ENCODE measurements around the gene CCDC158. TPM values are rescaled to one million over a fixed set of nuclear protein-coding genes. Genes with fewer than 3 reads are reported as not detected.

CCDC158 gene
- not detected for total RNA-seq (2013)
- polyA plus RNA-seq (not detected), polyA minus RNA-seq (not detected in 2 replicates), total RNA-seq (0 to 4.7 (median 0.11) reads per million in 11 experiments)

- Histone ChIP-seq H3K36me3 (replicated peaks in 1 of 2; ENCODE audit: control insufficient read depth in 1 of 2, insufficient read depth in 2 of 2, low read length in 2 of 2) (no peaks in the 10 kb centered on the region), H2AFZ (ENCODE audit: insufficient read depth, low read depth, low read length, poor library complexity, severe bottlenecking) (peak within 1 kb of the TSS; percentile 35), H3K9ac (ENCODE audit: insufficient read depth, low read length, poor library complexity, severe bottlenecking) (peak within 1 kb of the TSS; percentile 40), H3K79me2 (ENCODE audit: insufficient read depth, low read length) (no peaks in the 10 kb centered on the region), H3K27me3 (ENCODE audit: control insufficient read depth in 2 of 2, insufficient read depth in 2 of 2, low read length in 2 of 2) (peaks cover 10 to 27% of the 10 kb centered on the region in 2 donors), H3K4me2 (replicated peaks; ENCODE audit: extremely low read depth, low read length, poor library complexity, severe bottlenecking) (peak within 1 kb of the TSS; percentile 72), H4K20me1 (ENCODE audit: insufficient read depth, low read length) (no peaks in the 10 kb centered on the region), H3K4me3 (replicated peaks in 1 of 3; ENCODE audit: low read depth in 2 of 3, low read length in 3 of 3) (peak within 1 kb of the TSS in 1 of 3 experiments; percentile 53), H3K9me3 (replicated peaks in 1 of 2; ENCODE audit: control insufficient read depth in 1 of 2, insufficient read depth in 1 of 2, low read length in 2 of 2) (no peaks in the 10 kb centered on the region), H3K27ac (ENCODE audit: low read depth in 1 of 2, low read length in 2 of 2) (no peak within 1 kb of the TSS), H3K4me1 (ENCODE audit: control insufficient read depth in 1 of 2, insufficient read depth in 2 of 2, low read length in 2 of 2) (peaks cover 6 to 7% of the 10 kb centered on the region in 2 donors)
- no peak for DNase-seq
- Mint-ChIP-seq H3K36me3 (peaks cover 0 to 2% of the 10 kb centered on the region in 2 donors), H3K4me1 (peaks cover 12% of the 10 kb centered on the region), H3K4me3 (peak within 1 kb of the TSS; percentile 73 to 80), H3K27ac (peak within 1 kb of the TSS in 1 of 7 donors; percentile 41), H3K27me3 (ENCODE audit: low read depth in 3 of 3) (peaks cover 25 to 29% (median 29%) of the 10 kb centered on the region in 3 donors), H3K9me3 (peaks cover 5 to 34% (median 13%) of the 10 kb centered on the region in 7 donors)
- no peak for TF ChIP-seq CTCF (IDR thresholded peaks at IDR 0.05)
- 11% methylated on average over 64 of the region's 79 CpGs for WGBS (ENCODE audit: insufficient coverage)
- intact Hi-C loops (cut with micrococcal nuclease): no loop called here
Measured at GRCh38 chr4:76420762-76421581, at the start of gene CCDC158. Gene CCDC158 (minus strand): TSS chr4:76421141. CDS start chr4:76403207, 17,934 bp downstream.

GRCh38 chr4:76470532-76470931 is 49.6 kb upstream of the CCDC158 start:
- no peak overlapping the region for H3K27ac ChIP-seq (ENCODE audit: low read depth in 1 of 2, low read length in 2 of 2)
- Mint-ChIP-seq H3K36me3 (no peaks in the 10 kb centered on the region), H3K4me1 (no peaks in the 10 kb centered on the region), H3K4me3 (no peak overlapping the region), H3K9me3 (peaks cover 0 to 3% (median 2%) of the 10 kb centered on the region in 7 donors), H3K27ac (no peak overlapping the region), H3K27me3 (ENCODE audit: low read depth in 3 of 3) (peaks cover 0 to 3% (median 0%) of the 10 kb centered on the region in 3 donors)
- no peak for DNase-seq
- no peaks in the 10 kb centered on the region for H3K36me3 ChIP-seq (replicated peaks in 1 of 2; ENCODE audit: control insufficient read depth in 1 of 2, insufficient read depth in 2 of 2, low read length in 2 of 2)
- H3K4me3 ChIP-seq (replicated peaks in 1 of 3; ENCODE audit: low read depth in 2 of 3, low read length in 3 of 3): no peak overlapping the region
- no peak overlapping the region for H3K9ac ChIP-seq (ENCODE audit: insufficient read depth, low read length, poor library complexity, severe bottlenecking)
- no CpG with 5 or more reads among the region's 1 CpG for WGBS (ENCODE audit: insufficient coverage)
- H3K4me2 ChIP-seq (replicated peaks; ENCODE audit: extremely low read depth, low read length, poor library complexity, severe bottlenecking): no peak overlapping the region
- H3K9me3 ChIP-seq (replicated peaks in 1 of 2; ENCODE audit: control insufficient read depth in 1 of 2, insufficient read depth in 1 of 2, low read length in 2 of 2): no peaks in the 10 kb centered on the region
- no peaks in the 10 kb centered on the region for H3K27me3 ChIP-seq (ENCODE audit: control insufficient read depth in 2 of 2, insufficient read depth in 2 of 2, low read length in 2 of 2)
- intact Hi-C loops (cut with micrococcal nuclease): no loop called here
- H3K4me1 ChIP-seq (ENCODE audit: control insufficient read depth in 1 of 2, insufficient read depth in 2 of 2, low read length in 2 of 2): no peaks in the 10 kb centered on the region
- no peak overlapping the region for H2AFZ ChIP-seq (ENCODE audit: insufficient read depth, low read depth, low read length, poor library complexity, severe bottlenecking)
- H4K20me1 ChIP-seq (ENCODE audit: insufficient read depth, low read length): no peaks in the 10 kb centered on the region
- no peaks in the 10 kb centered on the region for H3K79me2 ChIP-seq (ENCODE audit: insufficient read depth, low read length)
- no peak for TF ChIP-seq CTCF (IDR thresholded peaks at IDR 0.05)
